ENCODE measurements around the gene VWC2L.

The VWC2L gene

DNA sequence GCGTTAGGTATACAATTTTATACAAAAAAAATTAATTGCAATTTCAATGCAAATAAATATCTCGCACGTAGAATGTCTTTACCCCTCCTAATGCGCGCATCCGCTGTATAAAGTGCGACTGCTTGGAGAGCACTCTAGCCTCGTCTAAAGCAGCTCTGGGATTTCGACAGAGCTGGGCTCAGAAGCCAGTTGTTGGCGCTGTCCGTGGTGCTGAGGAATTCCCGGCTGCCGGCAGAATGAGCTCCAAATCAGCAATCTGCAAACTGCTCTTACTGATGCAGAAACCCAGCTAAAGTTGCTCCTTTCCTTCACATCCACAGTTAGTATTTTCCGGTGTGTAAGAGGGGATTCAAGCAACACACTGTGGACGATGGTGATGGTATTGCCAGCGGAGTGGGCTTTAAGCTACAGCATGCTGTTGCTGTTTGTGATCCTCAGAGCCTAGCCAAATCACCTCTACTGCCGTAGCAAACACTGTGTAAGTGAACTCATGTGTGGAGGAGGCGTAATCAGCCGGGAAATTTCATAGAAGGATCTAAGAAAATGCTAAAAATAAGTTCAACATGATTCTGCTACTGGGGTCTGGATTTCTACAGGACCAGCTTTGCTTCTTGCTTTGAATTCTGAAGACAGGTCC lies at the start of gene VWC2L:
Gene VWC2L (plus strand): TSS at position 137 of the 637 bp plus-strand sequence. CDS start 3,140 bp downstream, outside the sequence.
- no peaks in the 10 kb centered on the region for H3K9me3 ChIP-seq (ENCODE audit: insufficient read depth, low read depth, low read length)

DNA sequence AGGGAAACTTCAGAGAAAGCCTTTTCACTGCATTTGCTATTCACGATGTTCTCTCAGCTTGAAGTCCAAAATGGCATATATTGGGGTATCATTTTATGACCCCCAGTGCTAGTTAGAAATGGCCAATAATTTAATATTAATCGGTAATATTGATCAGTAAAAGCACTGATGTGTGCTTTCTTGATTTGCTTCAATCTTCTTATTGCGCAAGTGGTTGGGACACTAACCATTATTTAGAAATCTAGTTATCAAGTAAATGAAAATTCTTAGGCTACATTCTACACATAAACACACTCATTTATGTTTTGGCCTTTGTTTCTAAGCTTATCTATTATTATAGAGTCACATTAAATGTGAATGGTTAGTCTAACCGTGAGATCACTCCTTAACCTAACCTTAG lies 49.7 kb upstream of the VWC2L start:
- no peak overlapping the region for H3K4me3 ChIP-seq (ENCODE audit: low read length)
- H3K4me1 ChIP-seq (ENCODE audit: insufficient read depth, low read length): peaks cover 3% of the 10 kb centered on the region; the same call in 1 of the 2 replicates
- no peak overlapping the region for H3K27ac ChIP-seq (ENCODE audit: low read length)
- H3K9ac ChIP-seq (ENCODE audit: low read depth, low read length): no peak overlapping the region
- no peaks in the 10 kb centered on the region for H3K36me3 ChIP-seq (ENCODE audit: insufficient read depth, low read depth, low read length)
- H3K27me3 ChIP-seq (ENCODE audit: insufficient read depth, low read length): no peaks in the 10 kb centered on the region
- H3K9me3 ChIP-seq (ENCODE audit: insufficient read depth, low read depth, low read length): peaks cover 12% of the 10 kb centered on the region; the same call in 1 of the 2 replicates

More for the DNA sequence above, at the start of gene VWC2L:
- Histone ChIP-seq H3K36me3 (ENCODE audit: insufficient read depth, low read depth, low read length) (no peaks in the 10 kb centered on the region), H3K9ac (ENCODE audit: low read depth, low read length) (no peak within 1 kb of the TSS), H3K27ac (ENCODE audit: low read length) (no peak within 1 kb of the TSS), H3K27me3 (ENCODE audit: insufficient read depth, low read length) (peaks cover 6% of the 10 kb centered on the region; the same call in 1 of the 2 replicates), H3K4me3 (ENCODE audit: low read length) (no peak within 1 kb of the TSS), H3K4me1 (ENCODE audit: insufficient read depth, low read length) (no peaks in the 10 kb centered on the region)

DNA sequence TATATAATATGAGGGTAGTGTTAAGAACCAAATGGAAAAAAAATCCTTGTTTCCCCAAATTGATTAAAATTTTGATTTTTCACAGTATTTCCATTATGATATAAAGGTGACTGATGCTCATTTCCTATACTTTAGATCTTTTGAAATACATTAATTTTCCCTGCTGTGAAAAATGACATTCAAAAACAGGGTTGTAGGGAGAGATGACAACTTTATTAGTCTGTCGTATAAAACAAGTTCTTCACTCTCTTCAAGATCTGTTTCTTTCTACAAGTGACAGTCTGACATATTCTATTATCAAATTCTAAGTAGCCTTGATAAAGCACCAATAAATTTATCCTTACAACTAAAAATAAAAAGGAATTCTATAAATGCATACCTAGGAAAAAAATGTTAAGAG lies 45.3 kb upstream of the VWC2L start:
- Histone ChIP-seq H3K4me1 (ENCODE audit: insufficient read depth, low read length) (no peaks in the 10 kb centered on the region), H3K9ac (ENCODE audit: low read depth, low read length) (no peak overlapping the region), H3K4me3 (ENCODE audit: low read length) (no peak overlapping the region), H3K27ac (ENCODE audit: low read length) (no peak overlapping the region), H3K27me3 (ENCODE audit: insufficient read depth, low read length) (no peaks in the 10 kb centered on the region), H3K36me3 (ENCODE audit: insufficient read depth, low read depth, low read length) (no peaks in the 10 kb centered on the region), H3K9me3 (ENCODE audit: insufficient read depth, low read depth, low read length) (no peaks in the 10 kb centered on the region)

DNA sequence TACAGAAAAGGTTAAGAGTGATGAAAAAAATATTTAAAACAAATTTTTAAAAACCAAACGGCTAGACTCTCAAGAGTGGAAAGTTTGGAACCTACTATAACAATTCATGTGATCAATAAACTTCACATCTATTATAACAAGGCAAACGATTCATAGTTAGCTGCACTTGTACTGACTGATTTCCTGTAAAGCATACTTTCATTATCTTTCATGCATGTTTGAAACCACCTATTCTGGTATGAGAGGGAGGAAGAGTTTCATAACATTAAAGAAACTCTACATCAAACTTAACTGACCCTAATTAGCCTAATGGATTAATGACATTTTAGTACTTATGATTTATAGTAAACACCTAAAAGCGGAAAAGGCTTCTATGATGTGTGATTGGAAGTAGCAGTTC lies 43.7 kb upstream of the VWC2L start:
- no peaks in the 10 kb centered on the region for H3K4me1 ChIP-seq (ENCODE audit: insufficient read depth, low read length)
- H3K27me3 ChIP-seq (ENCODE audit: insufficient read depth, low read length): no peaks in the 10 kb centered on the region
- H3K36me3 ChIP-seq (ENCODE audit: insufficient read depth, low read depth, low read length): no peaks in the 10 kb centered on the region
- H3K4me3 ChIP-seq (ENCODE audit: low read length): no peak overlapping the region
- no peak overlapping the region for H3K9ac ChIP-seq (ENCODE audit: low read depth, low read length)
- no peak overlapping the region for H3K27ac ChIP-seq (ENCODE audit: low read length)
- no peaks in the 10 kb centered on the region for H3K9me3 ChIP-seq (ENCODE audit: insufficient read depth, low read depth, low read length)

DNA sequence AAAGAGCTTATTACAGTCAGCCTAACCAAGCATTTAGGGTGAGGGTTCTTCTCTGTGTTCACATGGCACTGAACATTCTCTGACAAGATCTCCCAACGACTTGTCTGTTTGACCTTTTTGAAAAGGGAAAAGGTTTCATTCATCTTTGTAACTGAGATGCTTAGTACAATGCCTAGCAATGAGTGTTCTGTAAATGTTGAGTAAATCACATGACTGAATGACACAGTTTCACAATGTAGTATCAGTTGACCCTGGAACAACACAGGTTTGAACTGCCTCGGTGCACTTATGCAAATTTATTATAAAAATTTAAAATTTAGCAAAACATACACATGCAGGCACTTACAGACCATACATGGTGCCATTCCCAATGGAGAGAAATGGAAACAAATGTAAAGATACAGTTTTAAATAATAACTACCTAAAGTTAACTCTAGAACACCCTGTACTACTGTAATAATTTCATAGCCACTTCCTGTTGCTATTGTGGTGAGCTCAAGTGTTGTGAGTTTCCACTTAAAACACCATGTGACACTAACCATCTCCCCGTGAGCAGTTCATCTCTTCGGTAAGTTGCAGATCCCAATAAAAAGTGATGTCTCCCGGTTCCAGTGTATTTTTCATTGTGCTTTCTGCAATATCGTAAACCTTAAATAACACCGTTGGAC lies 34.1 kb upstream of the VWC2L start:
- H3K9me3 ChIP-seq (ENCODE audit: insufficient read depth, low read depth, low read length): no peaks in the 10 kb centered on the region
- no peak overlapping the region for H3K4me3 ChIP-seq (ENCODE audit: low read length)
- no peaks in the 10 kb centered on the region for H3K27me3 ChIP-seq (ENCODE audit: insufficient read depth, low read length)
- no peak overlapping the region for H3K27ac ChIP-seq (ENCODE audit: low read length)
- H3K36me3 ChIP-seq (ENCODE audit: insufficient read depth, low read depth, low read length): no peaks in the 10 kb centered on the region
- H3K9ac ChIP-seq (ENCODE audit: low read depth, low read length): no peak overlapping the region
- H3K4me1 ChIP-seq (ENCODE audit: insufficient read depth, low read length): no peaks in the 10 kb centered on the region; the same call in 1 of the 2 replicates

DNA sequence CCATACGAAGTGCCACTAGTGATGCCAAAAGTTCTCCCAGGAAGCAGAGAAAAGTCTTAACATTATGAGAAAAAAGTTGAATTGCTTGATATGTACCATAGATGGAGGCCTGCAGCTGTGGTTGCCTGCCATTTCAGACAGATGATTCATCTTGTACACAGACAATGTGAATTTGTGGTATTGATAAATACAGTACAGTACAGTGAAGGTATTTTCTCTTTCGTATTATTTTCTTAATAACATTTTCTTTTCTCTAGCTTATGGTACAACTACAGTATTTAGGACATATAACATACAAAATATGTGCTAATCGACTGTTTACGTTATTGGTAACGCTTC lies 33.6 kb upstream of the VWC2L start:
- Histone ChIP-seq H3K4me3 (ENCODE audit: low read length) (no peak overlapping the region), H3K27ac (ENCODE audit: low read length) (no peak overlapping the region), H3K9me3 (ENCODE audit: insufficient read depth, low read depth, low read length) (no peaks in the 10 kb centered on the region), H3K27me3 (ENCODE audit: insufficient read depth, low read length) (no peaks in the 10 kb centered on the region), H3K4me1 (ENCODE audit: insufficient read depth, low read length) (no peaks in the 10 kb centered on the region; the same call in 1 of the 2 replicates), H3K9ac (ENCODE audit: low read depth, low read length) (no peak overlapping the region), H3K36me3 (ENCODE audit: insufficient read depth, low read depth, low read length) (no peaks in the 10 kb centered on the region)

DNA sequence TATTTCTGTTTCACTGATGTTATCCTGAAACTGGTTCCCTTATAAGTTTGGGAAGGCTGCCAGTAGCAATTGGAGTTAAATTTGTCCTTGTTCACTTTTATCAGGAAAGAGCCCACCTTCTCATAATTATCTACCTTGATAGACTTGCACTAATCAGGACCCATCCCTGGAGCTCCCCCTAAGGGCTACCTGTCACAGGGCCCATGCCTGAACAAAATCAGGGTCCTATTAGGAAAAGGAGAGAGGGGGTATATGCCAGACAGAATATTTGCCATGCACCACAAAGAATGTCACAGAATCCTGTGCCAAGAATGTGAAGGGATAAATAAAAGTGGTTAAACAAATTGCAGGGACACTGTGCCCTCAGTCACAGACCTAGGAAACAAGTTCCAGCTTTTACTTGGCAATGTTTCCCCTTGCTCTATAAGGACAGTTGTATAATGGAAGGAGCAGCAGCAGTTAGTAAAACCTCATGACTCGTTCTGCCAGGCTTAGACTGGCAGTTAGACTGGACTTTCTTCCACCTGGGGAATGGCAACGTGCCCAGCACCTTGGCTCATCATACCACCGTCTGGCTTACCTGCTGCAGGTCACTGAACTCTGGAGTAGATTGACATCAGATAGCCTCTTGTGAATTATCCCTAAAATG lies 32.3 kb upstream of the VWC2L start:
- Histone ChIP-seq H3K9ac (ENCODE audit: low read depth, low read length) (no peak overlapping the region), H3K27me3 (ENCODE audit: insufficient read depth, low read length) (no peaks in the 10 kb centered on the region), H3K9me3 (ENCODE audit: insufficient read depth, low read depth, low read length) (no peaks in the 10 kb centered on the region), H3K36me3 (ENCODE audit: insufficient read depth, low read depth, low read length) (no peaks in the 10 kb centered on the region), H3K27ac (ENCODE audit: low read length) (no peak overlapping the region), H3K4me3 (ENCODE audit: low read length) (no peak overlapping the region), H3K4me1 (ENCODE audit: insufficient read depth, low read length) (no peaks in the 10 kb centered on the region)

DNA sequence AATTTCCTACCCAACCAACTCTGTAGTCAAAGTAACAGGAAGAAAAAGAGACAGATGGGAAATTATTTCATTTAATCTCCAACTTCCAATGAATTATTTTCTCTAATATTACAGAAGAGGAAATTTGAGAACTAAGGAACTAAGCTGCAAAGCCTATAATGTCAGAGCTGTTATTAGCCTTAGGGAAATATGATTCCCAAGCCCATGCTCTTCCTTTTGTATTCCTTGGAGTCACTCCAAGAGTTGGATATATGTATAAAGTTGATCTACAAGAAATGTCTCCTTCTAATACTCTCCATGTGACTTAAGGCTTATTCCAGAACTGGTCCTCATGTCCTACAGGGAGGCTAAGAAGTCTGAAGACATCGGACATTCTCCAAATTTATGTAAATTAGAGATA lies 31.6 kb upstream of the VWC2L start:
- Histone ChIP-seq H3K27me3 (ENCODE audit: insufficient read depth, low read length) (no peaks in the 10 kb centered on the region), H3K27ac (ENCODE audit: low read length) (no peak overlapping the region), H3K9me3 (ENCODE audit: insufficient read depth, low read depth, low read length) (no peaks in the 10 kb centered on the region), H3K36me3 (ENCODE audit: insufficient read depth, low read depth, low read length) (no peaks in the 10 kb centered on the region), H3K9ac (ENCODE audit: low read depth, low read length) (no peak overlapping the region), H3K4me3 (ENCODE audit: low read length) (no peak overlapping the region), H3K4me1 (ENCODE audit: insufficient read depth, low read length) (no peaks in the 10 kb centered on the region)

DNA sequence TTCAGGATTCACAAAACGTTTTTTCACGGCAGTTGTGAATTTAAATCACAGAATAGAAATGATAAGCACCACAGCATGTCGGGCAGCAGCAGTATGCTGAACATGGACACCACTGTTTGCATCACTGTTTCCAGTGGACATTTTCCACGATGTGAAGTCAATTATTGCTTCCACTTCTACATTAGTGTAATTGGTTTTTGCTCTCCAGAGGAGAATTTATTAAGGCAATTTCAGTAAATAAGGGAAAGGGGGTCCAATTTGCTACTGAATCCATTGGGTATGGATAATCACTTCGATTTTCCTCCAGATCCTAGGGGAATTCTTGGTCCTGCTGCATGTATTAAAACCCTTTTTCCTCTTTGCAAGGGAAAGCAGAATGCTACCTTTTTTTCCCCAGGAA lies 30.2 kb upstream of the VWC2L start:
- H3K9me3 ChIP-seq (ENCODE audit: insufficient read depth, low read depth, low read length): no peaks in the 10 kb centered on the region
- H3K4me3 ChIP-seq (ENCODE audit: low read length): no peak overlapping the region
- H3K36me3 ChIP-seq (ENCODE audit: insufficient read depth, low read depth, low read length): no peaks in the 10 kb centered on the region
- no peaks in the 10 kb centered on the region for H3K4me1 ChIP-seq (ENCODE audit: insufficient read depth, low read length)
- no peak overlapping the region for H3K27ac ChIP-seq (ENCODE audit: low read length)
- no peak overlapping the region for H3K9ac ChIP-seq (ENCODE audit: low read depth, low read length)
- H3K27me3 ChIP-seq (ENCODE audit: insufficient read depth, low read length): no peaks in the 10 kb centered on the region

DNA sequence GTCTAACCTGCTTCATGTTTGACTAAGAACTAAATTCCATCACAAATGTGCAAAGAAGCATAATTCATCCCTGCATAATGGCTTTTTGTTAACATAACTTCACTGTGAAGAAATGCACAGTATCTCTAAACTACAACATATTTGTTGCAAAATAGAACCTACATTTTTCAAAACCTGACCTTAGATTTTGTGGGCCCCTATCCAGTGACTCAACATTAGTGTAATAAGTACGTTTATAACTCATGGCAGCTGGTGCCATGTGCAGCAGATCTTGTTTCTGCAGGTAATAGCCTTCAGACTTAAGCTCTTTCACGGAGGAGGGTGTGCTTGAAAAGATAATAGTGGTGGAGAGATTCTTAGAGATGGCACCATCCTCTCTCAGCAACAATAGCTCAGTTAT lies 28.6 kb upstream of the VWC2L start:
- H3K4me1 ChIP-seq (ENCODE audit: insufficient read depth, low read length): no peaks in the 10 kb centered on the region
- H3K27ac ChIP-seq (ENCODE audit: low read length): no peak overlapping the region
- H3K4me3 ChIP-seq (ENCODE audit: low read length): no peak overlapping the region
- no peak overlapping the region for H3K9ac ChIP-seq (ENCODE audit: low read depth, low read length)
- no peaks in the 10 kb centered on the region for H3K27me3 ChIP-seq (ENCODE audit: insufficient read depth, low read length)
- no peaks in the 10 kb centered on the region for H3K9me3 ChIP-seq (ENCODE audit: insufficient read depth, low read depth, low read length)
- no peaks in the 10 kb centered on the region for H3K36me3 ChIP-seq (ENCODE audit: insufficient read depth, low read depth, low read length)

DNA sequence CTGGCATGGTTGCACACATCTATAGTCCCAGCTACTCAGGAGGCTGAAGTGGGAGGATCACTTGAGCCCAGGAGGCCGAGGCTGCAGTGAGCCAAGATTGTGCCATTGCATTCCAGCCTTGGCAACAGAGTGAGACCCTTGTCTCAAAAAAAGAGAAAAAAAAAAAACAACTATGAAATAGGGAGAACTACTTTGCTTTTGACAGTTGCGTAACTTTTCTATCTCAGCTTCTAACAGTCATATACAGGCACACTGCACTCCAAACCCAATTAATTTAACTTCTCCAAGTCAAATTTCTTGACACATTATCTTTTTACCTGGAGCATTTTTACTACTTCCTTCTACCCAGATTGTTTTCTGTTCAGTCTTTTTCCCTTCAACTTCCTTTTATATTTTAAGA lies 24.1 kb upstream of the VWC2L start:
- H3K27ac ChIP-seq (ENCODE audit: low read length): no peak overlapping the region
- H3K9me3 ChIP-seq (ENCODE audit: insufficient read depth, low read depth, low read length): no peaks in the 10 kb centered on the region
- no peak overlapping the region for H3K4me3 ChIP-seq (ENCODE audit: low read length)
- no peak overlapping the region for H3K9ac ChIP-seq (ENCODE audit: low read depth, low read length)
- no peaks in the 10 kb centered on the region for H3K27me3 ChIP-seq (ENCODE audit: insufficient read depth, low read length)
- no peaks in the 10 kb centered on the region for H3K36me3 ChIP-seq (ENCODE audit: insufficient read depth, low read depth, low read length)
- no peaks in the 10 kb centered on the region for H3K4me1 ChIP-seq (ENCODE audit: insufficient read depth, low read length)

DNA sequence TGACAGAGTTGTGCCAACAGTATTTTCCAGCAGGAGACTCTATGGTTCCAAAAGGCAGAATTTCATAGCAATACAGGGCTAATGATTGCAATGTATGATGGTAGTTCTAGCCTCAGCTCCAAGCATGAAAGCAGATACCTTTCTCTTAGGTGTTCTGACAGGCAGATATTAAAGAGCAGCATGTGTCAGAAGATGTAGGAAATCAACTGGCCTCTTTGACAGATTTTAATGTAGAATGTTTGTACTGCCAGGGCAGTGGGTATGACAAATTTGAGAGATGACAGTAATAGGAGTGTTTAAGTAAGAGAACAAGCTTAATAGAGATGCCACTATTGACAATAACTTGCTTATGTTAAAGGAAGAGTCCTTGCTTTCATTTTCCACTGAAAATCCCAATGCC lies 21.5 kb upstream of the VWC2L start:
- Histone ChIP-seq H3K9me3 (ENCODE audit: insufficient read depth, low read depth, low read length) (no peaks in the 10 kb centered on the region), H3K4me3 (ENCODE audit: low read length) (no peak overlapping the region), H3K9ac (ENCODE audit: low read depth, low read length) (no peak overlapping the region), H3K27ac (ENCODE audit: low read length) (no peak overlapping the region), H3K4me1 (ENCODE audit: insufficient read depth, low read length) (no peaks in the 10 kb centered on the region), H3K27me3 (ENCODE audit: insufficient read depth, low read length) (no peaks in the 10 kb centered on the region), H3K36me3 (ENCODE audit: insufficient read depth, low read depth, low read length) (no peaks in the 10 kb centered on the region)

All from iPS-20b (cell line).